Esophagus muscularis mucosa (tissue), 3 donors: ENCODE measurements around the gene SDK2.

Source experiments
- POLR2A ChIP-seq: fragments of 450-650 bp; IDR thresholded peaks from one replicate; pipeline ENCODE4 v1.6.1; 2017; ENCODE audit warnings: antibody characterized with exemption, moderate library complexity, mild to moderate bottlenecking, low read depth
- TF ChIP-seq, protein P1 (sequence below), 3 experiments: fragments of 200-600 bp in 2 of 3; fragments of 450-650 bp in 1 of 3; sonication (generic) in 2 of 3; IDR thresholded peaks; one replicate each; pipeline ENCODE4 v1.5.1; 2017 to 2019; ENCODE audit warnings: antibody characterized with exemption in 3 of 3, mild to moderate bottlenecking in 2 of 3, moderate library complexity in 1 of 3

DNA sequence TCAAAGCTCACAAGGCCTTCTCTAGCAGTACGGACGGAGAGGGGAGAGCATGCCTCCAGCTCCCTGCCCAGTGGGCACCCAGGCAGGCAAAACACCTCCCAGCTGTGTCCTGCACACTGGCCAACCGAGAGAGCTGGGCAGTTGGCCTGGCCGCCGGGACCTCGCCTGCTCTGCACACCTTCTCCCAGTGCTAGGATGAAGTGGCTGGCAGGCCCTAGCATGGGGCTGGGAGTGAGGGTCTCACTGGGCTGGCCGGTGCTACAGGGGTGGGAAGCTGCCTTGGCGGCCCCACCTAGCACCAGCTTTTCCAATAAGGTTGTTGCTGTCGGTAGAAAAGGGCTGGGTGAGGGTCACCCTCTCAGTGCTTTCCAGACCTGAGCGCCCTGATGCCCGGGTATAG is 60.2 kb downstream of the SDK2 start:
- no peak for TF ChIP-seq POLR2A
- TF ChIP-seq, protein P1, sequence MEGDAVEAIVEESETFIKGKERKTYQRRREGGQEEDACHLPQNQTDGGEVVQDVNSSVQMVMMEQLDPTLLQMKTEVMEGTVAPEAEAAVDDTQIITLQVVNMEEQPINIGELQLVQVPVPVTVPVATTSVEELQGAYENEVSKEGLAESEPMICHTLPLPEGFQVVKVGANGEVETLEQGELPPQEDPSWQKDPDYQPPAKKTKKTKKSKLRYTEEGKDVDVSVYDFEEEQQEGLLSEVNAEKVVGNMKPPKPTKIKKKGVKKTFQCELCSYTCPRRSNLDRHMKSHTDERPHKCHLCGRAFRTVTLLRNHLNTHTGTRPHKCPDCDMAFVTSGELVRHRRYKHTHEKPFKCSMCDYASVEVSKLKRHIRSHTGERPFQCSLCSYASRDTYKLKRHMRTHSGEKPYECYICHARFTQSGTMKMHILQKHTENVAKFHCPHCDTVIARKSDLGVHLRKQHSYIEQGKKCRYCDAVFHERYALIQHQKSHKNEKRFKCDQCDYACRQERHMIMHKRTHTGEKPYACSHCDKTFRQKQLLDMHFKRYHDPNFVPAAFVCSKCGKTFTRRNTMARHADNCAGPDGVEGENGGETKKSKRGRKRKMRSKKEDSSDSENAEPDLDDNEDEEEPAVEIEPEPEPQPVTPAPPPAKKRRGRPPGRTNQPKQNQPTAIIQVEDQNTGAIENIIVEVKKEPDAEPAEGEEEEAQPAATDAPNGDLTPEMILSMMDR (IDR thresholded peaks at IDR 0.05), result no peak
